ENCODE results near the gene KNG1. TPM values are rescaled to one million over a fixed set of nuclear protein-coding genes. Genes with fewer than 3 reads are reported as not detected.
A peak's percentile ranks its signal among the peaks of the same experiment; 100 is the strongest.

The KNG1 gene
- total and polyA plus RNA-seq, 8 donors = 0.09 to 0.51 (median 0.14) TPM; not detected in 5

- WGBS, 2 donors = 9 to 12% methylated on average over 26 of the region's 26 CpGs
Observed at GRCh38 chr3:186772281-186772694, 55.1 kb downstream of the KNG1 start.

DNA sequence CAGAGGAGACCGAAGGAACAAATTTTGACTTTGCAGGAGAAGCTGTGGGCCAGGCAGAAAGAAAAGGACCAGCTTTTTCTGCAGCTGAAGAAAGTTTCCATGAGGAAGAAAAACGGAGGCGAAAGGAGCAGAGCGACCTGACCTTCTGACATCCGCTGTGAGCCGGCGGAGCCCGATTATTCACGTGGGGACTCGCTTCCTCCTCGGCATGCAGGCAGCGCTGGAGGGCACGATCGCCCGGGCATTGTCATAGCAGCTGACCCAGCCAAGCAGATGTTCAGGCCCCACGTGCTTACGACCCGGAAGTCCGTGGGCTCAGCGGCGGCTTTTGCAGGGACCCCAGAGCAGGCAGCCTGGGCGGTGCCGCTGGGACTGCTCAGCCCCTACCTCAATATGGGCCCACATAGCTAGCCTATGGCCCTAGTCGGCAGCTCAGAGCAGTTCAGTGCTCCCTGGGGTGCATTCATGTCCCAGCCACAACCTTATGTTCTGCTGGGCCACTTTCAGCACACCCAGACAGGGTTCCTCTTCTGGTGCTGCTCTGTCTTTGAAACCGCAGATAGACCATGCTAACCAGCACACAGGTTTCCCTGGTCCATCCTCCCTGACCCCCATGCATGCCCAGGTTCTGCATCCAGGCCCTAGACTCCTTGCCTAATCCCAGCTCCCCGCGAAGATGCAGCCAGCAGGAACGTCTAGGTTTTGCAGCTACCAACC lies 55.7 kb downstream of the KNG1 start:
- TF ChIP-seq CTCF (IDR thresholded peaks at IDR 0.05) = no peak
- no peaks in the 10 kb centered on the region for H3K4me1 ChIP-seq
- no peaks in the 10 kb centered on the region for H3K9me3 ChIP-seq
- no peaks in the 10 kb centered on the region for H3K27me3 ChIP-seq
- no peaks in the 10 kb centered on the region for H3K36me3 ChIP-seq
- intact Hi-C loops (cut with DNase I) = no loop called here
- 26 to 27% methylated on average over 28 of the region's 28 CpGs for WGBS, 2 donors
- FAIRE-seq (no peak), DNase-seq (peak; percentile 19 to 78 (median 52)), ATAC-seq (peak; percentile 64 to 95 (median 88))
- H3K27ac ChIP-seq = no peak overlapping the region
- peak overlapping the region in 3 of 4 donors; percentile 8 to 45 (median 30) for H3K4me3 ChIP-seq

More at GRCh38 chr3:186772281-186772694, 55.1 kb downstream of the KNG1 start:
- FAIRE-seq (no peak), ATAC-seq (peak in 3 of 4 donors; percentile 41 to 48 (median 44)), DNase-seq (no peak)
- Histone ChIP-seq H3K9me3 (no peaks in the 10 kb centered on the region), H3K36me3 (no peaks in the 10 kb centered on the region), H3K27me3 (no peaks in the 10 kb centered on the region), H3K27ac (peak overlapping the region in 1 of 4 donors; percentile 6), H3K4me1 (no peaks in the 10 kb centered on the region), H3K4me3 (peak overlapping the region in 3 of 4 donors; percentile 8 to 45 (median 30))
- TF ChIP-seq CTCF (IDR thresholded peaks at IDR 0.05) = no peak
- intact Hi-C loops (cut with DNase I) = no loop called here

- Histone ChIP-seq H3K27me3 (no peaks in the 10 kb centered on the region), H3K4me1 (no peaks in the 10 kb centered on the region), H3K36me3 (no peaks in the 10 kb centered on the region), H3K9me3 (no peaks in the 10 kb centered on the region), H3K27ac (no peak overlapping the region), H3K4me3 (no peak overlapping the region)
- 70 to 71% methylated on average over 8 of the region's 8 CpGs for WGBS, 2 donors
- DNase-seq (no peak), ATAC-seq (no peak), FAIRE-seq (no peak)
- intact Hi-C loops (cut with DNase I) = no loop called here
- TF ChIP-seq CTCF (IDR thresholded peaks at IDR 0.05) = no peak
Observed at GRCh38 chr3:186775999-186776398, 58.8 kb downstream of the KNG1 start.

DNA sequence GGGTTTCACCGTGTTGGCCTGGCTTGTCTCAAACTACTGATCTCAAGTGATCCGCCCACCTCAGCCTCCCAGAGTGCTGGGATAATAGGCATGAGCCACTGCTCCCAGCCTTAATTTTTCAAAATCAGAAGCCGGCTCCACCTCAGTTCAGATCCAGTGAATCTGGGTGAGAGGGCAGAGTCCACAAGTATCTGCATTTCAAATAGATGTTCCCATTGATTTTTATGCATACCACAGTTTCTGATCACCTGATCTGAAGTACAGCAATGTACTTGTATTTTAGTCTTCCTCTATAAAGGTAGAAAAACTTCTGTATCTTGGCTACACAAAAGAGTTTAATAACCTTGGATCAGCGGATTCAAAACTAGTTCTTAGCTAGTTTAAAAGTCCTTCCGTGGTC lies 62.0 kb downstream of the KNG1 start:
- intact Hi-C loops (cut with DNase I) = no loop called here
- ATAC-seq (no peak), FAIRE-seq (no peak), DNase-seq (no peak)
- no peaks in the 10 kb centered on the region for H3K36me3 ChIP-seq
- no peak overlapping the region for H3K4me3 ChIP-seq
- H3K27ac ChIP-seq = no peak overlapping the region
- H3K27me3 ChIP-seq = no peaks in the 10 kb centered on the region
- H3K4me1 ChIP-seq = no peaks in the 10 kb centered on the region
- no peak for TF ChIP-seq CTCF (IDR thresholded peaks at IDR 0.05)
- WGBS, 2 donors = 86 to 89% methylated on average over 5 of the region's 5 CpGs
- H3K9me3 ChIP-seq = no peaks in the 10 kb centered on the region

DNA sequence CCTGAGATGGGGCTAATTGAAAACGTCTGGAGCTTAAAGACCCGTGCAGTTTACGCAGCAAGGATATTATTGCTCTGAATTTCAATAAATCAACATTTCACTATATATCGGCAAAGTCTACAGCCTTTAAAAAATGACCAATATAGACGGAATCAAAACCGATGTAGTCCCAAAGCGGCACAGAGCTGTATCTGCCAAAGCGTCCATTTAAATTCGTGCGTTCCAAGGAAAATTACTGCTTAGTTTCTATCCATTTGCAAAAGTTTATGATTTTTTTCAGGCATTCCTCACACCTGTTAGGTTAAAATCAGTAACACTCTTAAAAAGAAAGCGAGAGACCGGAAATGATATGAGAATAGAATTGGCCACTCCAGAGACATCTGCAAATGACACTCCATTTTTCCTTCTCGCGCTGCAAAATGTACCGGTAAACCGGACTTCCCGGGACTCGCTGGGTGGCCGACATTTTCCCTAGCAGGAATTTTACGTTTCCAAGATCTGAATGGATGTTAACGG lies 65.4 kb downstream of the KNG1 start:
- intact Hi-C loops (cut with DNase I) = no loop called here
- WGBS, 2 donors = 1% methylated on average over 21 of the region's 21 CpGs
- H3K4me3 ChIP-seq = peak overlapping the region; percentile 80 to 91 (median 86)
- DNase-seq (no peak), ATAC-seq (peak; percentile 4 to 17 (median 8)), FAIRE-seq (no peak)
- no peaks in the 10 kb centered on the region for H3K27me3 ChIP-seq
- H3K27ac ChIP-seq = peak overlapping the region; percentile 96 to 99 (median 98)
- peaks cover 4 to 29% (median 27%) of the 10 kb centered on the region in 3 donors for H3K36me3 ChIP-seq
- TF ChIP-seq CTCF (IDR thresholded peaks at IDR 0.05) = no peak
- peaks cover 17 to 21% (median 20%) of the 10 kb centered on the region in 3 donors for H3K4me1 ChIP-seq
- H3K9me3 ChIP-seq = no peaks in the 10 kb centered on the region
